ENCODE data around the gene GAS2.
"Not testable (repeated sequence)": the region's sequence is repeated elsewhere in the genome, so short reads cannot be mapped to it uniquely, and the experiment has no call there.

GAS2 gene

DNA sequence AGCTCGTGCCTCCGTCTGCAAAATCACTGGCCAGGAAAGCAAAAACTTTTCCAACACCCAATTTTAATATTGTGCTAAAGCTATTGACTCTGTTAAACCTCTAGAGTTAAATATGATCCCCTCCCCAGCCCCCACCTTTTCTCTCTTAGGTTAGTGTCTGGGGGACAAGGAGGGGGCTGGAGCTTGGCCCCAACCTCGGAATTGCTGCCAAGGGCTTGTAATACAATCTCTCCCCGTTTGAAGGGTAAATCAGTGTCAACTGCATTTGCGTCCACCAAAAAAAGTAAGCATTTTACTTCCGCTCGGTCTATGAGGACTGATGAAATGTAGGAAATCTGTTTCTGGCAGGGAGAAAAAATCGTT is at the start of gene GAS2:
Gene GAS2 (plus strand): TSS at position 287 of the 363 bp plus-strand sequence. CDS start 8,259 bp downstream, outside the sequence.
- DNase-seq (ENCODE audit: low spot score) = no peak

DNA sequence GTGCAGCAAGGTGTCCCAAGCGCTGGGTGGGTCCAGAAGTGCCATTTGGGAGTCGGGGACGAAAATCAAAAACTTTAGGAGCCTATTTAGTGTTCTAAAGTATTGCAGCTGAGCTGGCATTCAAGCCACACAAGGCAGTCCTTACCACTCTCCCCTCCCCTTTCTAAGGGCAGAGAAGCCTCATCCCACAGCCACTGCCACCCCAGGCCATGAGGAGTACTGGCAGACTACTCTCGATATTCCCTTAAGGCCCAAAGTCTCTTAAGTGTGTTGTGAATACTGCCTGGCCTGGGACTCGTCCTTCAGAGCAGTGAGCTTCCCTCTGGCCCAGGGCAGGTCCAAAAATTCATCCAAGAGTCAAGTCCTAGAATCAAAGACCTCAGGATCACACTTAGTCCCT is 48.5 kb upstream of the GAS2 start:
- DNase-seq (ENCODE audit: low spot score) = no peak

DNA sequence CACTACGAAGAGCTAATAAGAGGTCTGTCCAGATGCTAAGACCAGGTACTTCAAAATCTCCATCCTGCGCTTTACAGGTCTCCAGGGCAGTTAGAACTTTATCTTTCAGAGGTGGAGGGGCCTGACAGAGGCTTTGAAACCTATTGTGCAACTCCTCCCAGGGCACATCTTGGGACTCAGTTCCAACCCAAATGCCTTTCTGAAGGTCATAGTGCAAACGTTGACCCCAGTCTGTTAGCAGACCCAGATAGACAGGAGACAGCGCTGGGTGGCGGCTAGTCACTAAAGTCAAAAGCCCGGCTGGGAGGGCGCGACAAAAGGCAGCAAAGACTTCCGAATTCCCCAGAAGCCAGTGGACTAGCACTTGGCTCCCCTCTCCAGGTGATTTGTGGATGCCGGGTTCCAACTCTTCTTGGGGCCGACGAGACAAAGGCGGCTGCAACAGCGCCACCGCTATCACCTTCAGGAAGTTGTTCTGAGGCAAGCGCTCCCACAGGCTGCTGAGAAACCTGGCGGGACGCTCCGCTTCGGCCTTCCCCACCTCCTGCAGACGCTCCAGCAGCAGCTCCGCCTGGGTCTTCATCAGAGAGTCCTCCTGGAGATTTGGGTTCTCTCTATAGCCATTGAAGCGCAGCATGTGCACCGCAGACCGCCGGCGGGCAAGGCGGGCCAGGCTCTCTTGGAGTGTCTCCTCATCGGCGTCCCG is 41.5 kb upstream of the GAS2 start:
- DNase-seq (ENCODE audit: low spot score) = peak; percentile 39

DNA sequence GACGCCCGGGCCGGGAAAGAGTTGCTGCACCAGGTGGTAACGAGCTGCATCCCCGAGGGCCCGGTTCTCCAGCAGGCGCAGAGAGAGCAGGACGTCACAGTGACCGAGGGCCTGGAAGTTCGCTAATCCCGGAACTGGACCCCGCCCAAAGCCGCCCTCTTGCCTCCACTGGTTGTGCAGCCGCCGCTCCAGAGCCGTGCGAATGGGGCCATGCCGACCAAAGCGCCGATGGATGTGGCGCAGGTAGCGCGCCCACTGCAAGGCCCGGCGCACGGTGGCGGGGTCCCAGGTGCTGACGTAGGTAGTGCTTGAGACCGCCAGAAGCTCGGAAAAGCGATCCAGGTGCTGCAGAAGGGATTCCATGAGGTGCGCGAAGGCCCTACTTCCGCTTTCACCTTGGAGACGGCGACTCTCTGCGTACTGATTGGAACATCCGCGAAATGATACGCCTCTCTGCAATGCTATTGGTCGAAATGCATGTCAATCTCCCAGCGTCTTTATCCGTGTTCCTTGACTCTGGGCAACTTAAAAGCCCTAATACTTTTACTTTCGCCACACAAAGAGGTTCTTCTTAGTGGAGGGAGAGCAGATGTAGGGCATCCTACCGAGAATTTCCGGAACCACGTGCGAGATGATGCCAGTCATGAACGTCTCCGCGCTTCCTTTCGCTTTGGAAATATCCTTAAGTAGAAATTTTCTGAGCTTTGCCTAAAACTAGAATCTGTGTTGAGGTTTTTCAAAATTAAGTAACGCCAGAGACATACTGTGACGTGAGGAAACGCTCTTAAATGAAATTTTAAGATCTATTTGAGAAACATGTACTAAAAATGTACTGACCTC is 40.7 kb upstream of the GAS2 start, which contains the start of gene FANCF:
Gene FANCF (minus strand): TSS at position 376 of the 840 bp plus-strand sequence. CDS start 13 bp downstream, at position 363.
- peak; percentile 94 for DNase-seq (ENCODE audit: low spot score)

DNA sequence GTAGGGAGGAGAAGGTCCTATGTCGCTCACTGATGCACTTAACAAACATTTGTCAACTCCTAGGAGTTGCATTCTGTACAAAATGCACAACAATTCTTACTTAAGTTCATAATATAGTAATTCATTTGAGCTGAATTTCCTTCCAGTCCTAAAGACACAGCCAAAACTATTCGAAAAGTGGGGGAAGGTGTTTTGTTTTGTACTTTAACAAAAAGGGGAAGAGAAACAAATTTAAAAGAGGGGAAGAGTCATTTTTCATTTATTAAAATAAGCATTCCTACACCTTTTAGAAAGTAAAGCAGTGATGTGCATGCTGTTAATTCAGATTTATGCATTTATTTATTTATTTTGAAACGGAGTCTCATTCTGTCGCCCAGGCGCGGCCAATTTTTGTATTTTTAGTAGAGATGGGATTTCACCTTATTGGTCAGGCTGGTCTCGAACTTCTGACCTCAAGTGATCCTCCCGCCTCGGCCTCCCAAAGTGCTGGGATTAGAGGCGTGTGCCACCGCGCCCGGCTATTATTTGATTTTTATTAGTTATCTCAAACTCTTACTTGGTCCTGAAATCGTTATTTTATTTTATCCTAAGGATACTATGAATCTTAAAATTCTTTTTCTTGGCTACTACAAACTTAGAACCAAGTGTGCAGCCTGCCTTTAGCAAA is 39.7 kb upstream of the GAS2 start:
- no peak for DNase-seq (ENCODE audit: low spot score)

DNA sequence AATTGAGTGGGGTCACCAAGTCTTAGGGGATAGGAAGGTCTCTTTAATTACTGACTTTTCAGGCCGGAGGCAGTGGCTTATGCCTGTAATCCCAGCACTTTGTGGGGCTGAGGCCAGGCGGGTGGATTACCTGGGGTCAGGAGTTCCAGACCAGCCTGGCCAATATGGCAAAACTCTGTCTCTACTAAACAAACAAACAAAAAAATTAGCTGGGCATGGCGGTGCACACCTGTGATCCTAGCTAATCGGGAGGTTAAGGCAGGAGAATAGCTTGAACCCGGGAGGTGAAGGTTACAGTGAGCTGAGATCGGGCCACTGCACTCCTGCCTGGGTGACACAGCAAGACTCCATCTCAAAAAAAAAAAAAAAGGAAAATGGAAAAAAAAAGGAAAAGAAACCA is 39.0 kb upstream of the GAS2 start:
- no peak for DNase-seq (ENCODE audit: low spot score)

DNA sequence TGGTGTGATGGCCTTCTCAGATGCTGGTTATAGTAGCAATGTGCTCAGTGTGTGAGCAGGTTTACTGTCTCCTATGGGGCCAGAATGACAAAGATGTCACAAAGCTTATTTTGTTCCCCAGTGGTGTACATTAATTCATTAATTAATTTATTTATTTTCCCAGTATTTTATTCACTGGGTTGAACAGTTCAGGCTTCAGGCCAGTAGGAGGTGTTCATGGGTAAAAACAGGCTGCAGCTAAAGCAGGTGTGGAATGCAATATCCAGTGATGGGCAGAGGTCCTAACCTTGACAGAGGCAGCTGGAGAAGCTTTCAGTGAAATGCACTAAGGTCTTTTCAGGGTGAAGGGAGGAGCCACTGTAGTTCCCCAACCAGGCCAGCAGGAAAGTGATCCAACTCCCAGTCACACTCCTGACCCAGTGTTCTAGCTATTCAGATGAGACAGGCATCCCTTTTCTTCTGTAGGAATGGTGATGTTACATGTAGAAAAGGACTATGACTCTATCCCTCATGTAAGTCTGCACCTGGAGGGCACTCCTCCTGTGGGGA is 33.0 kb upstream of the GAS2 start:
- DNase-seq (ENCODE audit: low spot score) = no peak

DNA sequence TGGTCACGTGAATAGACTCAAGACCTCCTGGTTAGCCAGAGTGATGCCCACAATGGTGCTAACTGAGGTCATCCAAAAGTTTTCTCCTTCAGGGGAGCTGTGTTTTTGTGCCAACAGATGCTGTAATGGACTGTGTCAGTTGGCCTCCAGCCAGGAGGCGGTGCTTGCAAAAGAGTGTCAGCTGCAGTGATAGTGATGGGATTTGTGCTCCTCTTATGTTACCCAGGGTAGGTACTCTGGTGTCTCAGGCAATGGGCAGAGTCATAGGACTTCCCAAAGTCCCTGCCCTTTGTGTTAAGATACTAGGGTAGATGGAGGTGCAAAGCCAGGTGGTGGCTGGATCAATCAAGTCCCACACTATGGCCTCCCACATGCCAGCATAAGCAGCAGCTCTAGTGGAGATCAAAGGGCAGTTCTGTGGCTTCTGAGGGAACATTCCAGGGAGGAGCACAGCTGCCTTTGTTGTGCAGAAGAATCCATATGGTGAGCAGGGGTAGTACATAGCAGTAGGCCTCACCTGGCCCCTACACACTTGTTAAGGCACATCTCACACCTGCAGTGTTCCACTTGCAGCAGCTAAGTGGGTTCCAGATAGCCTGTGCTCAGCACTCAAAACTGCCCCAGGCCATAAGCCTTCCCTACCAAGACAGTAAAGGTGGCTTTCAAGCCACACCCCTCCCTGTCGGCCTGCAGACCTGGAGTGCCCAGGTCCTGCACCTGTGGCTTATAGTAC is 31.3 kb upstream of the GAS2 start:
- DNase-seq (ENCODE audit: low spot score) = no peak

DNA sequence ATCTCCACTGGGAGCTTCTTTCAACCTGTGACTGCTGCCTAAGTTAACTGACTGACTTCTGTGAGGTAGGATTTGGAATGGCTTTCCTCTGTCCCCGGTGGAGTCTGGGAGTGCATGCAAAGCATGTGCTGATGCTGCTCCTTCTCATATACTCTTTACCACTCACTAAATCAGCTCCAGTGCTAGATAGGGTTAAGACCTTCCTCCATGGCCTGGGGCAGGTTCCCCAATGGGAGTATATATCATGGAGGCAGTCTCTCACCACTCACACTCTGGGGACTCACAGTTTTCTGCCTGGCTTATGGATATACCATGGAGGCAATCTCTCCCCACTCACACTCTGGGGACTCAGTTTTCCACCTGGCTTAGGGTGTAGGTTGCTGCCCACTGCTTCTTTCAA is 30.7 kb upstream of the GAS2 start:
- no peak for DNase-seq (ENCODE audit: low spot score)

DNA sequence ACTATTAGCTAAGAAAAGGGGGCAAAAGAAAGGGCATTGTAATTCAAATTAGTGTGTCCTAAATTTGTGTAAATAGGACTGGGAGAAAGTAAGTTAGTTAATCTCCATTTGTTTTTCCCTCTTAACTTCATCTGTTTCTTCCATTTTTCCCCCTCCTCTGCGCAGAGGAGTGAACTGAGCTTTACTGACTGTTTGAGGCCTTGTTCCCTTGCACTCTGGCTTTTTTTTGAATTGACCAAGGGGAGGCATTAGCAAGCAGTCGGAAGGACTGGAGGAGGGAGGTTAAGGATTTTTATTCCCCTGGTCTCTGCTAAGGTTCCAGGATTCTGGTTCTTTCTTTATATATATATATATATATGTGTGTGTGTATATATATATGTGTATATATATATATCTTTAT is 25.5 kb upstream of the GAS2 start:
- no peak for DNase-seq (ENCODE audit: low spot score)

DNA sequence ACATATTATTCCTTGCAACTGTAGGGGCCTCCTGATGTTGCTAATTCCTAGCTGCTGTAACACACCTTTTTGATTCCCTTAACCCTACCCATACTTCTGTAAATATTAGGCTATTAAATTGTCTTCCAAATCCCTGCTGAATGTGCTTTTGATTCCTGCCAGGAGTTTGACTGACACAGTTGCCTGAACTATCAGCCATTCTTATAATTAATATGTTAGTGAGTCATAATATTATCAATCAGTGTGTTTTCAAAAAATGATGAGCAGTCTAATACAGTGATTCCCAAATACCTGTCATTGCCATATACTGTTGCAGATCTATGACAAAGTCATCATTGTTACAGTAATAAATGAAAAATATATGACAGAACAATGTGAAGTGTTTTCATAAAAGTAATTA is 24.9 kb upstream of the GAS2 start:
- no peak for DNase-seq (ENCODE audit: low spot score)

DNA sequence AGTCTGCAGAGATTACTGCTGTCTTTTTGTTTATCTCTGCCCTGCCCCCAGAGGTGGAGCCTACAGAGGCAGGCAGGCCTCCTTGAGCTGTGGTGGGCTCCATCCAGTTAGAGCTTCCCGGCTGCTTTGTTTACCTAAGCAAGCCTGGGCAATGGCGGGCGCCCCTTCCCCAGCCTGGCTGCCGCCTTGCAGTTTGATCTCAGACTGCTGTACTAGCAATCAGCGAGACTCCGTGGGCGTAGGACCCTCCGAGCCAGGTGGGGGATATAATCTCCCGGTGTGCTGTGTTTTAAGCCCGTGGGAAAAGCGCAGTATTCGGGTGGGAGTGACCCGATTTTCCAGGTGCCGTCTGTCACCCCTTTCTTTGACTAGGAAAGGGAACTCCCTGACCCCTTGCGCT is 14.1 kb upstream of the GAS2 start:
- not testable (repeated sequence) for DNase-seq (ENCODE audit: low spot score)

DNA sequence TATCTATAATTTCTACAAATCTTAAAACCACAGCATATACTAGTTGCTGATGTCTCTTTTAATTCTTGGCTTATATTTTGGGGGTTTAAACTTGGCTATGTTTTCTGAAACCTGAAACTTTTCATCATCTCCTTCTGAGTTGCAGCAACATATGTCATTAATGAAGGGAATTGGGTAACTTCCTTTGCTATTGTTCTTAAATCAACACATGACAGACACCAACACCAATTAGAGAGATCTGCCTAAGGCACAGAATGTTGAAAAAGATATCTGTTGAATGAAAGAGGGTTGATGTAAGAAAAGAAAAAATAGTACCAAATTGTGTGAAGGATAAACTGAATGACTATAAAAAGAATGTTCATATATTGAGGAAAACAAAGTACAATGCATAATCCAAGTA is 10.3 kb upstream of the GAS2 start:
- no peak for DNase-seq (ENCODE audit: low spot score)

DNA sequence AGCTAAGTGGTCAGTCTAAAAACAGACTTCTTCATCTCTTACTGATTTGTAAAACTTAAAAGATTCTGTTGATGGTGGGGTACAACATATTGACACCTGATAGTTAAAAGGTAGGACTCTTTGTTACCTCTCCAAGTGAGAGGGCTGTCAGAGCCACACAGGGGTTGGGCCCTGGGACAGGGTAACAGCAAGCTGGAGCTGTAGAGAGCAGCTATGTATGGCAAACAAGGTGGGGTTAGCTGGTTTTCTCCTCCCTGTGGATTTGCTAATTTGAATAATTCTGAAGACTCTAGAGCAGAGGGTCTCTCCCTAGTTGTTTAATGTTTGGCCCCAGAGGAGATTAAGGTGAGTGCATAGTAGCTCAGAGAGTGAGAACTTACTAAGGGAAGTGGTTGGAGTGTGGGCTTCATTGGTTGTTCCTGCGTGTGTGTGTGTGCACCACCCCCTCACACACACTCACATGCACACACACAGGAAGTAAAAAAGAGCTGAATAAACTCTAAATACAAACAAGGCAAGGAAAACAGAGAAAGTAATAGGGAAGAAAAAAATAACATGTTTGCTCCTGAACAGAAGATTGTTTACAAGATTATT is 9.2 kb upstream of the GAS2 start:
- DNase-seq (ENCODE audit: low spot score) = no peak

DNA sequence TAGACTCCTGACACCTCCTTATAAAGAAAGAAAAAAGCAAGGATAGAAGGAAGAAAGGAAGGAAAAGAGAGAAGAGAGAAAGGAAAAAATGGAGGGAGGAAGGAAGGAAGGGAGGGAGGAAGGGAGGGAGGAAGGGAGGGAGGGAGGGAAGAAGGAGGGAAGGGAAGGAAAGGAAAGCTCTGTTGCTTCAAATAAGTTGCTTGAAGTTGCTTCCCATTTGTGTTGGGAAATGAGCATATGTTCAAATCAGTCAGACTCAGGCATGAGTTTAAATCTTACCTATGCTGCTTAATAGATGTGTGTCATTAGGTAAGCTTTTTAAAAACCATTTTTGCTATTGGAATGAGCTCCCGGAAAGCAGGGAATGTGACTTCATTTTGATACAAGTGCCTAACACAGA is 6.6 kb upstream of the GAS2 start:
- no peak for DNase-seq (ENCODE audit: low spot score)

DNA sequence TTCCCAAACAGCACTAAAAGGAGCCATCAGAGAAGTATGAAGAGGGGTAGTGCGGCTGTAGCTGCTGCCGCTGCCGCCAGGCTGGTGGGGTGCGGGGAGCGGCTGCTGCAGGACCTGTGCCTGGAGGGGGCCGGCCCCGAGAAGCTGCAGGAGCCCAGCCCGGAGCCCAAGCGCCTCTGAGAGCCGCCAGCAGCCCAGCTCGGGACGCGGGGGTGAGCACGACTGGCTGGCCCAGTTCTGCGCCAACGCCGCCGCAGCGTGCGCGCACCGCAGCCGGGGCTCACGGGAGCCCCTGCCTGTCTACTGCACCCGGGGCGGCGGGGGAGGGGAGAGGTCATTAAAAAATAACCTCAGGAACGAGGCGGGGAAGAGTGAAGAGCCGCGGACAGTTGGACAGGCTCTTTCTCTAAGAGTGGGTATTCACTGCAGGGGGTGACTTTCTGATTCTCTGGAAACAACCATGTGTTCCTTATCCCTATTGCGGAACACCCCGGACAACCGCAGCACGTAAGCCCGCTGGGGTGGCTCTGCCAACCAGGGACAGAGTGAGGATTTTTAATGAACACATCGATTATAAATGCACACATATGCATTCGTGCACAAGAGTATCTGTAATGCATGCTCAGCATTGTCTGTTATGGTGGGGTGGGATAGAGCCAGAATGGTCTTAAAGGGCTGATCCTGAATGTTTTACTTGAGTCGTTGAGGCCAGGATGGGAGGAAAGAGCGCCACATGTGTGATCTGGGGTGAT is 453 bp downstream of the GAS2 start:
- DNase-seq (ENCODE audit: low spot score) = no peak

DNA sequence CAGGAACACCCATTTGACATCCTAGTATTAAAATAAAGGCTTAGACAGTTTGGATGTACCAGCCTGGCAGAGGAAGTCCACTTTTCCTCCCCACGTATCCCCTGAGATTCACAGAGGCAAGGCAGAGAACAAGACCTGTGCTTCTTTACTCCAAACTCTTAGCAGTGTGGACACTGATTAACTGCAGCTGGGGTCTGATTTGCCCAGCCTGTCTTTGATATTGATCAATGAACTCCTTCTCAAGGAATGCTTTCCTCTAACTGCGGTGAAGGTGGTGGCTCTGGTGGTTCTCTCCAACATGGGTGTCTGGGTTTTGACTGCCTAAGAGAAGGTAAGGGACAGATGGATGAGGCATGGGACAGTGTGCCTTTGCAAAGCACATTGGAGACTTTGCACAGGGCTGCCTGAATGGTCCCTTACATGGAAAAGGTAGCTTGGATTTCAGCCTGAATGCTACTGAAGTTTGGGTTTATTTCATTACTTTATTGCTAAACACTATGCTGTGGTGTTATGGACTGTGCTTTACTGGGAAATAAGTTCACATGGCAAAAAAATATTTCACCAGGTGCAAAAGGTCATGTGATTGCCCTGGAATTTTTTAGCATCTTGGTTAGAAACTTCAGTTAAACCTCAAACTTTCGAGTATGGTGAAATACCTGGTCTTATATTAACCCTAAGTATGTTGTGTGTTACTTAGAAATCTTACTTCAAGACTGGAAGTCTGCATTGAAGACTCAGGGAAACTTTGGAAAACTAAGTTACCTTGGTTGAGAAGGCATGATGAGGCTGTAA is 1.8 kb downstream of the GAS2 start:
- DNase-seq (ENCODE audit: low spot score) = no peak

DNA sequence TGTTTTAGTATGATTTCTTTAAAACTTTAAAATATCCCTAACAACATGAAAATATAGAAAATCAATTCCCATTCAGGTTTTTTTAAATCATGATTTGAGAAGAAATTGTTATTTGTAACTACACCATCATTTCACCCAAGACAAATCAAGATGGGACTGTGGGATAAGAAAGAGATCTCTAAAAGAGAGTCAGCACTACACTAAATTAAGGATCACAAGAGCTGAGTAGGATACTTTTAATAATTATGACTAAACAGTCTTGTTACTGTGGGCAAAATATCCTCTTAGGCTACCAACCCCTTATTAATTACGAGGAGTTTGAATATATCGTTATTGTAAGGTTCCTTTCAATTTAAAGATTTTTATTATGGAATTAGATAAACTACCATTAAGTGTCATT is 3.0 kb downstream of the GAS2 start:
- no peak for DNase-seq (ENCODE audit: low spot score)

DNA sequence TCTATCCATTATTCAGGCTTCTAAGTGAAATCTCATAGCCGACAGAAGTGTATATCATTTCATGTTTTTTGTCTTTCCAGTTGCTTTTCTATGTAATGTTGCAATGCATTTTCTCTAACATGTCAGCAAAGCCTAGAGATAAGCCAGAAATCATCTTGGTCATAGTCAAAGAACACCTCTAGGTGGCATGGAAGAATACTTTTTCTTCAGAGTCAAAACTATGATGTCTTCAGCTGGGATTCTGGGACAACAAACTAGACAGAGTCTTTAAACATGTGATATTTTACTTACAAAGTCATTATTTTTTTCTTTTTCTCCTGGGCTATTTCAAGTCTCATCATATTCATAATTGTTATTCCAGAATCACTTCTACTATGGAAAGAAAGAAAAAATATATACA is 4.4 kb downstream of the GAS2 start:
- no peak for DNase-seq (ENCODE audit: low spot score)

DNA sequence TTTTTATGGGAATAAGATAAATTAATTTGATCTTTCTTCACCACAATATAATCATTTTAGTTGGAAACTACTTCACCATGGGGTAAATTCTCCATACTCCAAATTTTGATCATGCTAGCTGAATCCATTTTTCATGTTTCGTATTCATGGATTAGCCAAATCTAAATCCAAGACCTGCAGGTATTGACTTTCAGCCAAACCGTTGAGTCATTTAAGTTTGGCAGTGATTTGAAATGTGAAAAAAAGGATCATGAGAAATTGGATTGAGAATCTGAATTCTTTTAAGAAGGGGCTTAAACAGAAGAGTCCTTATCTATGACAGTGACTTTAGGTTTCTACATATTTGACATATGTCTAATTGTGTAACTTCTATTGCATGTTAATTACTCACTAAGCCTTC is 5.3 kb downstream of the GAS2 start:
- DNase-seq (ENCODE audit: low spot score) = no peak

Measured in germinal center (tissue), 1 donor.